Activated naive CD8-positive, alpha-beta T cell treated with anti-CD3 and anti-CD28 coated beads for 36 hours (primary cell): Measurements from ENCODE around the gene SCAND1. TPM values are rescaled to one million over a fixed set of nuclear protein-coding genes. Genes with fewer than 3 reads are reported as not detected.
"Not testable (repeated sequence)": the region's sequence is repeated elsewhere in the genome, so short reads cannot be mapped to it uniquely, and the experiment has no call there.

ENCODE experiments used
- DNase-seq: peaks from one replicate; pipeline ENCODE4 v3.0.0; 2021
- H3K27ac Mint-ChIP-seq: one replicate; pipeline ENCODE4 v1.8.0; 2022; ENCODE audit warnings: mild to moderate bottlenecking, moderate library complexity, mixed read lengths
- H3K27me3 Mint-ChIP-seq: one replicate; pipeline ENCODE4 v1.8.0; 2022; ENCODE audit warnings: mild to moderate bottlenecking, mixed read lengths
- H3K36me3 Mint-ChIP-seq: one replicate; pipeline ENCODE4 v1.8.0; 2021; ENCODE audit warnings: mild to moderate bottlenecking, mixed read lengths
- H3K4me1 Mint-ChIP-seq: one replicate; pipeline ENCODE4 v1.8.0; 2021; ENCODE audit warnings: mixed read lengths
- H3K4me3 Mint-ChIP-seq: one replicate; pipeline ENCODE4 v1.8.0; 2022; ENCODE audit warnings: mild to moderate bottlenecking, moderate library complexity, mixed read lengths
- H3K9me3 Mint-ChIP-seq: one replicate; pipeline ENCODE4 v1.8.0; 2022; ENCODE audit warnings: mixed read lengths
- total RNA-seq, 2 experiments: library from RNA; stranded (reverse); gene quantifications; one replicate each; pipeline ENCODE4 v1.2.3, GENCODE V29; 2021

The SCAND1 gene
- 10 to 100 TPM; 47.4 to 47.8 TPM for total RNA-seq

GRCh38 chr20:35954200-35954906, at the start of gene SCAND1:
Gene SCAND1 (minus strand): TSS chr20:35954502. CDS start chr20:35954284, 218 bp downstream.
- H3K27me3 Mint-ChIP-seq: no peaks in the 10 kb centered on the region

DNA sequence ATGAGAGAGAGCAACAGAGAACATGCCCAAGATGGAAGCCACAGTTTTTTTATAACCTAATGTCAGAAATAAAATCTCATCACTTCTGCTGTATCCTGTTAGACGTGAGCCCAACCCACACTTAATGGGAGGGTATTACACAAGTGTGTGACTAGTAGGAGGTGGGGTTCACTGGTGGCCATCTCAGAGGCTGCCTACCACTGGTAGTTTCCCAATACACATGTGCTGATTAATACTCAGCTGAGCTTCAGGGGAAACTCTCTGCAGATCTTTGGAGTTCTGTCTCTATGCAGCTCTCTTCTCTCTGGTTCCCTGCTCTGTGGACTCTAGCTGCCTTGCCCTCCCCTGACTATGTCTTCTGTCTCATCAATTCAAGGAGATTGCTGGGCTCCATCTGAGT, 49.7 kb upstream of the SCAND1 start:
- no peaks in the 10 kb centered on the region for H3K4me1 Mint-ChIP-seq
- H3K27ac Mint-ChIP-seq: no peak overlapping the region
- H3K4me3 Mint-ChIP-seq: no peak overlapping the region
- no peaks in the 10 kb centered on the region for H3K36me3 Mint-ChIP-seq
- H3K27me3 Mint-ChIP-seq: no peaks in the 10 kb centered on the region
- H3K9me3 Mint-ChIP-seq: peaks cover 16% of the 10 kb centered on the region
- DNase-seq: no peak

More at GRCh38 chr20:35954200-35954906, at the start of gene SCAND1:
- Mint-ChIP-seq H3K36me3 (peaks cover 22% of the 10 kb centered on the region), H3K4me3 (peak within 1 kb of the TSS; percentile 99), H3K27ac (peak within 1 kb of the TSS; percentile 100), H3K4me1 (peaks cover 9% of the 10 kb centered on the region), H3K9me3 (peaks cover 3% of the 10 kb centered on the region)
- peak; percentile 99 for DNase-seq

DNA sequence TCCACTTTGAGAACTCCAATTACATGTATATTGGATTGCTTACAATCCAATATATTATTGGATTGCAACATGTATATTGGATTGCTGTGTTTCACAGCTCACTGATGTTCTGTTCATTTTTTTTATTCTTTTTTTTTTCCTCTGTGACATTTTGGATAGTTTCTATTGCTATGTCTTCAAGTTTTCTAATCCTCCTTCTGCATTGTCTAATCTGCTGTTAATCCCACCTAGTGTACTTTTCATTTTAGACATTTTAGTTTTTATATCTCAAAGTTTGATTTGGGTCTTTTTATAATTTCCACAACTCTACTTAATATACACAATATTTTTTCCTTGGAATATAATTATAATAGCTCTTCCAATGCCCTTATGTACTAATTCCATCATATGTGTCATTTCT, 48.6 kb upstream of the SCAND1 start:
- Mint-ChIP-seq H3K27ac (no peak overlapping the region), H3K9me3 (peaks cover 16% of the 10 kb centered on the region), H3K27me3 (no peaks in the 10 kb centered on the region), H3K4me3 (no peak overlapping the region), H3K36me3 (no peaks in the 10 kb centered on the region), H3K4me1 (no peaks in the 10 kb centered on the region)
- no peak for DNase-seq

DNA sequence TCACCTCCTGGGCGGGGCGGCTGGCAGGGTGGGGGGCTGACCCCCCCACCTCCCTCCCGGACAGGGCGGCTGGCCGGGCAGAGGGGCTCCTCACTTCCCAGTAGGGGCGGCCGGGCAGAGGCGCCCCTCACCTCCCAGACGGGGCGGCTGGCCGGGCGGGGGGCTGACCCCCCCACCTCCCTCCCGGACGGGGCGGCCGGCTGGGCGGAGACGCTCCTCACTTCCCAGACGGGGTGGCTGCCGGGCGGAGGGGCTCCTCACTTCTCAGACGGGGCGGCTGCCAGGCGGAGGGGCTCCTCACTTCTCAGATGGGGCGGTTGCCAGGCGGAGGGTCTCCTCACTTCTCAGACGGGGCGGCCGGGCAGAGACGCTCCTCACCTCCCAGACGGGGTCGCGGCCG, 47.0 kb upstream of the SCAND1 start:
- not testable (repeated sequence) for H3K4me1 Mint-ChIP-seq, H3K4me3 Mint-ChIP-seq, H3K36me3 Mint-ChIP-seq, H3K27me3 Mint-ChIP-seq, DNase-seq, H3K27ac Mint-ChIP-seq
- H3K9me3 Mint-ChIP-seq: peaks cover 16% of the 10 kb centered on the region

GRCh38 chr20:35996492-35996891, 42.2 kb upstream of the SCAND1 start:
- not testable (repeated sequence) for H3K27me3 Mint-ChIP-seq, H3K36me3 Mint-ChIP-seq, H3K4me3 Mint-ChIP-seq, DNase-seq, H3K27ac Mint-ChIP-seq, H3K4me1 Mint-ChIP-seq, H3K9me3 Mint-ChIP-seq

DNA sequence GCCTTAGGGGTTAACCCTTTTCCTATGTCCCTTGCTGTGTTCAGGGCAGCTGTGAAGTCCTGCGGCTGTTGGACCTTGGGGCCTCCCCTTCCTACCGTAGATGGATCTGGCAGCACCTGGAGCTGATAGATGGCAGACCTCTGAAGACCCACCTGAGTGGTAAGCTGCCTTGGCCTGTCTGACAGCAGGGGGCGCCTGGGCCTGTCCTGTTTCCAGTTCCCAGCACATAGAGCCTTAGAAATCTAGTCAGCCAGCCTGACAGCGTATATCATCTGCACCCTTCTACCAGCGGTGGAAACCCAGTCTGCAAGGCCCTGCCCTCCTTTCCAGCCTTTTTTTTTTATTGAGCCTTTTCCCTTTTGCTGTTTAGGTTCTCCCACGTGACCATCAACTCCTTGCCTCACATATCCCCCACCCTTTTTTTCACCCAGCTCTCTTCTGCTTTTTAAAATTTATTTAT, 40.7 kb upstream of the SCAND1 start:
- Mint-ChIP-seq H3K4me3 (no peak overlapping the region), H3K27me3 (no peaks in the 10 kb centered on the region), H3K36me3 (no peaks in the 10 kb centered on the region), H3K9me3 (no peaks in the 10 kb centered on the region), H3K27ac (no peak overlapping the region), H3K4me1 (peaks cover 3% of the 10 kb centered on the region)
- peak; percentile 77 for DNase-seq

- Mint-ChIP-seq H3K27ac (no peak overlapping the region), H3K4me3 (peak overlapping the region; percentile 35), H3K9me3 (no peaks in the 10 kb centered on the region), H3K27me3 (peaks cover 7% of the 10 kb centered on the region), H3K36me3 (no peaks in the 10 kb centered on the region), H3K4me1 (peaks cover 3% of the 10 kb centered on the region)
- DNase-seq: peak; percentile 38
Observed at GRCh38 chr20:35992713-35993335, 38.5 kb upstream of the SCAND1 start.

- no peaks in the 10 kb centered on the region for H3K9me3 Mint-ChIP-seq
- H3K36me3 Mint-ChIP-seq: no peaks in the 10 kb centered on the region
- no peak overlapping the region for H3K27ac Mint-ChIP-seq
- H3K27me3 Mint-ChIP-seq: peaks cover 7% of the 10 kb centered on the region
- no peak overlapping the region for H3K4me3 Mint-ChIP-seq
- DNase-seq: no peak
- peaks cover 3% of the 10 kb centered on the region for H3K4me1 Mint-ChIP-seq
Observed at GRCh38 chr20:35991142-35991771, 37.0 kb upstream of the SCAND1 start.

GRCh38 chr20:35988910-35989463, 34.7 kb upstream of the SCAND1 start:
- H3K9me3 Mint-ChIP-seq: no peaks in the 10 kb centered on the region
- H3K36me3 Mint-ChIP-seq: no peaks in the 10 kb centered on the region
- H3K4me1 Mint-ChIP-seq: peaks cover 3% of the 10 kb centered on the region
- H3K4me3 Mint-ChIP-seq: no peak overlapping the region
- H3K27me3 Mint-ChIP-seq: peaks cover 7% of the 10 kb centered on the region
- no peak for DNase-seq
- H3K27ac Mint-ChIP-seq: no peak overlapping the region

DNA sequence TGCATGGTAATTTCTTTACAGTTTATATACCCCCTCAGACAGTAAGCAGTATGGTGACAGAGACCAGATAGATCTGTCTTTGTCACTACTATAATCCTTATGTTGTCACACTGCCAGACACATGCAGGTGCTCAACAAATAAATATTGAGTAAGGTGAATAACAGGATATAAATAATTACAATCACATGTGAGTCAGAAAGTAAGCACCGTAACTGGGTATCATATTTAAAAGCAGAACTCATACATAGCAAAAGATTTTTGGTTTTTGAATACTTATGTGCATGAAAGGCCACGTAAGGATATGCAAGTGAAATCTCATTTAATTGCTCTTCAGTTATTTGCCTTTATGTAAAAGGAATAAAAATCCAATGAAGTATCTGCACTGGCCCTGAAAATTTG, 31.5 kb upstream of the SCAND1 start:
- peaks cover 2% of the 10 kb centered on the region for H3K4me1 Mint-ChIP-seq
- DNase-seq: no peak
- H3K9me3 Mint-ChIP-seq: no peaks in the 10 kb centered on the region
- peaks cover 7% of the 10 kb centered on the region for H3K27me3 Mint-ChIP-seq
- no peaks in the 10 kb centered on the region for H3K36me3 Mint-ChIP-seq
- H3K27ac Mint-ChIP-seq: no peak overlapping the region
- H3K4me3 Mint-ChIP-seq: no peak overlapping the region

DNA sequence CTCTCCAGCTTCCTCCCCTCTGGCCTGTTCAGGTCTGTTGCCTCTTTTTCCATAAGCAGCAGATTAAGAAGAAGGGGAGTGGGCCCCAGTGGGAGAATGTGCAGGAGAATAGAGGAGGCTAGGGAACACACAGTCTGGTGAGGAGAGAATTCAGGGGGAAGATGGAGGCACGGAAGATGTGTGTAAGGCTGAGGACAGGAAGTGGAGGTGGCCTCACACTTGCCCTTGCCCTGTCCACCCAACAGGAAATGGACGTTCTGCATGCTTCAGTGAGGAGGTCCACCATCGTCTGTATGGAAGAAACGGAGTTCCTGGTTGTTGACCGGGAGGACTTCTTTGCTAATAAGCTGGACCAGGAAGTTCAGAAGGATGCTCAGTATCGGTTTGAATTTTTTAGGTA, 30.1 kb upstream of the SCAND1 start:
- H3K9me3 Mint-ChIP-seq: no peaks in the 10 kb centered on the region
- no peak for DNase-seq
- H3K4me3 Mint-ChIP-seq: no peak overlapping the region
- no peak overlapping the region for H3K27ac Mint-ChIP-seq
- H3K27me3 Mint-ChIP-seq: peaks cover 2% of the 10 kb centered on the region
- no peaks in the 10 kb centered on the region for H3K36me3 Mint-ChIP-seq
- H3K4me1 Mint-ChIP-seq: peaks cover 2% of the 10 kb centered on the region

DNA sequence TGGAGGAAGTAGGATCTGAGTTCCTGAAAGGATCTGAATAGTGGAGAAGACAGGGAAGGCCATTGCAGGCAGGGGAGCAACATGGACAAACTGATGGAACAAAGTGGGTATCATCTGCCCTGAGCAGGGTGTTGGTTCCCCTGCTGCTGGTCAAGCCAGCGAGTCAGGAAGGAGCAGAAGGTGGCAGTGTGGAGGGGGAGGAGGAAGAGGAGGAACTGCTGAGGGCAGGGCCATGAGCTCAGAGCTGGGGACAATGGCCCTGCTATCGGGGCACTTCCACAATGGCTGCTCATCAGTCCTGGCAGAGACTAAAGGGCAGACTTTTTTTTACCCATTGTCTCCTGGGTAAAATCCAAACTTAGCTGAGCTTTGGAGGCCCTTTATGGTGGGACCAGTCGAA, 27.7 kb upstream of the SCAND1 start:
- no peaks in the 10 kb centered on the region for H3K27me3 Mint-ChIP-seq
- no peak for DNase-seq
- no peak overlapping the region for H3K4me3 Mint-ChIP-seq
- no peaks in the 10 kb centered on the region for H3K36me3 Mint-ChIP-seq
- no peaks in the 10 kb centered on the region for H3K9me3 Mint-ChIP-seq
- peaks cover 2% of the 10 kb centered on the region for H3K4me1 Mint-ChIP-seq
- H3K27ac Mint-ChIP-seq: no peak overlapping the region

DNA sequence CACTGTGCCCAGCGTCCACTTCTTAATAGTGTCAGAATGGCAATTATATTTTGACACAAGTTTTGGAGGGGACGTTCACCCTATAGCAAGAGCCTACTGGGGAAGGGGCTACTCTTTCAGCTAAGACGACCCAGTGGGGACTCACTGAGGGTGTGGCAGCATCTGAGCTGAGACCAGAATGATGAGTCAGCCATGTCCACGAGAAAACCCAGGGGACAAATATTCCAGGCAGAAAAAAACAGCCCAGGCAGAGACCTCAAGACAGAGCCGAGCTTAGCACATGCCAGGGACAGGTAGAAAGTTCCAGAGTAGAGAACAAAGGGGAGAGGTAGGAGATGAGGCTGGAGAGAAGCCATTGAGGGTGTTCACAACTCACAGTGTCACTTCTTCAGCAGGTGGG, 25.2 kb upstream of the SCAND1 start:
- H3K4me1 Mint-ChIP-seq: peaks cover 2% of the 10 kb centered on the region
- H3K36me3 Mint-ChIP-seq: no peaks in the 10 kb centered on the region
- DNase-seq: no peak
- H3K4me3 Mint-ChIP-seq: no peak overlapping the region
- no peaks in the 10 kb centered on the region for H3K27me3 Mint-ChIP-seq
- no peak overlapping the region for H3K27ac Mint-ChIP-seq
- H3K9me3 Mint-ChIP-seq: no peaks in the 10 kb centered on the region

DNA sequence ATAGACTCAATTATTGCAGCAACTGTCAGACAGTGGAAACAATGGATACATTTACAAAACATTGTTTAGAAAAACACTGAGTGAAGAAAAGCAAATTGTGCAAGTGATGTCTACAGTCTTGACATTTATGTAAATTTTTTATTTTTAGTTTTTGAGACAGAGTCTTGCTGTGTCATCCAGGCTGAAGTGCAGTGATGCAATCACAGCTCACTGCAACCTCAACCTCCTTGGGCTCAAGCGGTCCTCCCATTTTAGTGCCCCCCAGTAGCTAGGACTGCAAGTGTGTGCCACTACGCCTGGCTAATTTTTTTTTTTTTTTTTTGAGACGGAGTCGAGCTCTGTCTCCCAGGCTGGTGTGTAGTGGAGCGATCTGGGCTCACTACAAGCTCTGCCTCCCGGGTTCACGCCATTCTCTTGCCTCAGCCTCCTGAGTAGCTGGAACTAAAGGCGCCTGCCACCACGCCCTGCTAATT, 23.8 kb upstream of the SCAND1 start:
- Mint-ChIP-seq H3K9me3 (no peaks in the 10 kb centered on the region), H3K27me3 (no peaks in the 10 kb centered on the region), H3K36me3 (no peaks in the 10 kb centered on the region), H3K27ac (no peak overlapping the region), H3K4me3 (no peak overlapping the region), H3K4me1 (no peaks in the 10 kb centered on the region)
- no peak for DNase-seq

DNA sequence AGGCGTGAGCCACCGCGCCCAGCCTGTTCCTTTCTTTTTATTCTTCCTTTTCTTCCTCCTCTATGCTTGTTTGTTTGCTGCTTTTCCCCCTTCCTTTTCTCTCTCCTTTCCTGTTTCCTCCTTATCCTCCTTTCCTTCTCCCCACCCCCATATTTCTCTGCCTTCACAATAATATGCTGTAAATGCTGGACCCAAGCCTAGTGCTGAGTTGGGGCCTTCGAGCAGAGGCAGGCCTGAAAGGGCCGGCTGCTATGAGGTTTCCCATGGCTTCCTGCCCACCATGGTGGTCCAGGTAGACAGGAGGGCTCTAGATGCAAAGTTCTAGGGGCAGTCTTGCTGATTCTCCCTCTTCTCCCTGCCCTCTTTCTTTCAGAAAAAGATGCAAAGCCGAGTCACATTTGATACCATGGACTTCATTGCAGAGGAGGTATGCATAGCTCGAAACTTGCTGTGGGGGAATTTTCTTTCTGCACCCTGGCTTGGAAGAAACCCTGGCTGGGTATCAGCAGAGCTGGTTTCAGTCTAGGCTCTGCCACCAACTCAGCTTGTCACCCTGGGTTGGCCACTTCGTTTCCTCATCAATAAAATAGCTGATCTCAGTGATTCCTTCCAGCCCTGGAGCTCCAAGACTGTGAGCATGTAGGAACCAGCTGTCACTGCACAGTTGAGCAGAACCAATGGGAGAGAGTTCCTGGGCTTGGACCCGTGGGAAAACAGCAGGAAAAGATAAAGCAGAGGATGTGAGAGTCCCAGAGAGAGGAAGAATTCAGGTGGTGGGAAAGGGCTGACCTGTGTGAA, 21.5 kb upstream of the SCAND1 start:
- Mint-ChIP-seq H3K27ac (no peak overlapping the region), H3K4me3 (no peak overlapping the region), H3K36me3 (no peaks in the 10 kb centered on the region), H3K9me3 (no peaks in the 10 kb centered on the region), H3K27me3 (no peaks in the 10 kb centered on the region), H3K4me1 (no peaks in the 10 kb centered on the region)
- no peak for DNase-seq
